Heart right ventricle (tissue), 16 donors: ENCODE results near the gene ITGA6. TPM values are rescaled to one million over a fixed set of nuclear protein-coding genes. Genes with fewer than 3 reads are reported as not detected.

Experiments used
- ATAC-seq, 8 donors: fragments of 200-7000 bp; cut with Tn5 transposase; one replicate each; pipeline ENCODE4 v1.9.1; 2020; ENCODE audit warnings: mild to moderate bottlenecking in 8 of 8, moderate library complexity in 8 of 8, moderate number of reproducible peaks in 1 of 8
- DNase-seq, 2 donors: peaks; one replicate each; pipeline ENCODE4 v3.0.0-alpha.2; 2020
- H3K27ac ChIP-seq, 10 donors: fragments of 200-600 bp; sonication (generic) in 2 of 10; one replicate each; pipeline versions ENCODE4 v1.5.0 to v1.8.0; 2020 to 2022; ENCODE audit warnings: mild to moderate bottlenecking in 3 of 10
- H3K27me3 ChIP-seq, 7 donors: fragments of 200-600 bp; one replicate each; pipeline ENCODE4 v1.8.0; 2021 to 2022; ENCODE audit warnings: mild to moderate bottlenecking in 2 of 7
- H3K36me3 ChIP-seq, 9 donors: fragments of 200-600 bp; sonication (generic) in 1 of 9; one replicate each; pipeline versions ENCODE4 v1.5.0 to v1.8.0; 2020 to 2022; ENCODE audit warnings: mild to moderate bottlenecking in 2 of 9
- H3K4me1 ChIP-seq, 9 donors: fragments of 200-600 bp; sonication (generic) in 1 of 9; one replicate each; pipeline versions ENCODE4 v1.5.0 to v1.8.0; 2020 to 2022; ENCODE audit warnings: mild to moderate bottlenecking in 4 of 9
- H3K4me3 ChIP-seq, 10 donors: fragments of 200-600 bp; sonication (generic) in 2 of 10; one replicate each; pipeline versions ENCODE4 v1.5.0 to v1.8.0; 2020 to 2022; ENCODE audit warnings: mild to moderate bottlenecking in 7 of 10, moderate library complexity in 2 of 10
- H3K9me3 ChIP-seq, 11 donors: fragments of 200-600 bp in 10 of 11; sonication (generic) in 2 of 11; one replicate each; pipeline versions ENCODE4 v1.5.0 to v1.8.0; 2013 to 2022; ENCODE audit warnings: mild to moderate bottlenecking in 2 of 11, control low read depth in 1 of 11, moderate library complexity in 1 of 11
- WGBS, 2 donors: extraction: QIAGEN DNeasy Blood & Tissue Kit; methylation state at CpG; one replicate each; pipeline ENCODE4 v1.1.7; 2013; ENCODE audit warnings: inconsistent platforms in 1 of 2; 5-methylcytosine and 5-hydroxymethylcytosine counted together
- intact Hi-C, 10 donors: fragments of 100-400 bp; cut with DNase I; formaldehyde crosslinking; loops; one replicate each; pipeline versions ENCODE4 v1.11.1 to v1.14.2; 2022
- polyA plus RNA-seq, 2 donors: library from polyadenylated mRNA; stranded (reverse); fragments of 200-250 nt; gene quantifications; one replicate each; pipeline ENCODE4 v1.2.3, GENCODE V29; 2013
- total RNA-seq, 10 donors: library from RNA; stranded (reverse); fragmentation: NEBNext Ultra II Directional in 3 of 10; extraction: Animal tissue kit (Norgen Biotek cat#: 25700) in 3 of 10; gene quantifications; one replicate each; pipeline versions ENCODE4 v1.2.1 to v1.2.4, GENCODE V29; 2021 to 2023
- TF ChIP-seq, protein P1 (sequence below), 9 donors: fragments of 200-600 bp; sonication (generic) in 2 of 9; IDR thresholded peaks; one replicate each; pipeline versions ENCODE4 v1.5.0 to v1.8.0; 2021 to 2022; ENCODE audit warnings: antibody characterized with exemption in 9 of 9, mild to moderate bottlenecking in 5 of 9, moderate library complexity in 1 of 9
- donor health status: Arrhythmogenic right ventricular cardiomyopathy.
- donor health status: ischemic (EF 13 %, LVEDD 7.1; RV severe dilation, severe dysfunction).
- donor health status: healthy with polysubstance abuse.
- donor health status: DM: no; HTN: yes; CAD: no.
- donor health status: DM: no; HTN: no; CAD: no.
- donor health status: ischemic (EF 25% LVEDD 6.9; RV normal size, moderate dysfunction).
- donor health status: ischemic (EF 25% LVEDD 5.7; RV mildly dilated, moderate dysfunction).
- donor health status: healthy.
- donor health status: DM: yes; HTN: yes; CAD: no.
- donor health status: Ischemic cardiomyopathy.
- donor health status: ischemic (EF 35%, LVEDD 5.7; RV mildly dilated, moderate dysfunction).
- donor health status: nonischemic (EF 11% LVEDD 7.7; RV severe dilation, severe dysfunction).
- donor health status: DM: yes; HTN: yes; CAD: no.
- donor health status: PGD.
- donor health status: ischemic (EF 29% LVEDD 5.4; RV normal size, mild dysfunction).
- donor health status: nonischemic (EF 23%, LVEDD 6.1; RV moderate dilation, normal function).

The ITGA6 gene
- total and polyA plus RNA-seq, 12 donors: 22.1 to 68.3 (median 45.1) TPM

GRCh38 chr2:172510088-172510487 lies 82.7 kb downstream of the ITGA6 start:
- WGBS, 2 donors: 85 to 89% methylated on average over 6 of the region's 6 CpGs
- Histone ChIP-seq H3K9me3 (peaks cover 0 to 43% (median 21%) of the 10 kb centered on the region in 11 donors), H3K27ac (no peak overlapping the region), H3K4me1 (no peaks in the 10 kb centered on the region), H3K27me3 (no peaks in the 10 kb centered on the region), H3K36me3 (peaks cover 0 to 35% (median 0%) of the 10 kb centered on the region in 9 donors), H3K4me3 (no peak overlapping the region)
- no peak for DNase-seq
- TF ChIP-seq, protein P1, sequence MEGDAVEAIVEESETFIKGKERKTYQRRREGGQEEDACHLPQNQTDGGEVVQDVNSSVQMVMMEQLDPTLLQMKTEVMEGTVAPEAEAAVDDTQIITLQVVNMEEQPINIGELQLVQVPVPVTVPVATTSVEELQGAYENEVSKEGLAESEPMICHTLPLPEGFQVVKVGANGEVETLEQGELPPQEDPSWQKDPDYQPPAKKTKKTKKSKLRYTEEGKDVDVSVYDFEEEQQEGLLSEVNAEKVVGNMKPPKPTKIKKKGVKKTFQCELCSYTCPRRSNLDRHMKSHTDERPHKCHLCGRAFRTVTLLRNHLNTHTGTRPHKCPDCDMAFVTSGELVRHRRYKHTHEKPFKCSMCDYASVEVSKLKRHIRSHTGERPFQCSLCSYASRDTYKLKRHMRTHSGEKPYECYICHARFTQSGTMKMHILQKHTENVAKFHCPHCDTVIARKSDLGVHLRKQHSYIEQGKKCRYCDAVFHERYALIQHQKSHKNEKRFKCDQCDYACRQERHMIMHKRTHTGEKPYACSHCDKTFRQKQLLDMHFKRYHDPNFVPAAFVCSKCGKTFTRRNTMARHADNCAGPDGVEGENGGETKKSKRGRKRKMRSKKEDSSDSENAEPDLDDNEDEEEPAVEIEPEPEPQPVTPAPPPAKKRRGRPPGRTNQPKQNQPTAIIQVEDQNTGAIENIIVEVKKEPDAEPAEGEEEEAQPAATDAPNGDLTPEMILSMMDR (IDR thresholded peaks at IDR 0.05): no peak
- intact Hi-C loops: no loop called here
- no peak for ATAC-seq

DNA sequence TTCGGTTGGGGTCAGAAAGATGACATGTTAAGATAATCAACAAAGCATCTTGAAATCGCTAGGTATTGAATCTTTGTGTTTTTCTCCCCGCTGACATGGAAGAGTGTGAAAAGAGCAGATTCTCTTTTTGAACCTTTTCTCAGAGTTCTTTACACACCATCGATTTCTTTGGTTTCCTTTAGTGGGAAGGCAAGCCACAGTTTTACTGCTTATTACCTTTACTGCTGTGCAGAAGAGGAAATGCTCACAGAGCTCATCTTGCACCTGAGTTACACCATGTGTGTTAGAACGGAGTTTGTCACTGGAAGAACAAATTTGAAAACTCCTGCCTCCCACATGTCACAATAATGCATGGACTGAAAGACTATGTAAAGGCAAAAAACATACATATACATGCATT lies 83.2 kb downstream of the ITGA6 start:
- DNase-seq (no peak), ATAC-seq (no peak)
- Histone ChIP-seq H3K9me3 (peaks cover 0 to 46% (median 21%) of the 10 kb centered on the region in 11 donors), H3K4me3 (no peak overlapping the region), H3K36me3 (peaks cover 0 to 31% (median 0%) of the 10 kb centered on the region in 9 donors), H3K27ac (no peak overlapping the region), H3K4me1 (no peaks in the 10 kb centered on the region), H3K27me3 (no peaks in the 10 kb centered on the region)
- WGBS, 2 donors: 92 to 96% methylated on average over 5 of the region's 5 CpGs
- intact Hi-C loops: no loop called here
- TF ChIP-seq, protein P1 (IDR thresholded peaks at IDR 0.05): no peak

DNA sequence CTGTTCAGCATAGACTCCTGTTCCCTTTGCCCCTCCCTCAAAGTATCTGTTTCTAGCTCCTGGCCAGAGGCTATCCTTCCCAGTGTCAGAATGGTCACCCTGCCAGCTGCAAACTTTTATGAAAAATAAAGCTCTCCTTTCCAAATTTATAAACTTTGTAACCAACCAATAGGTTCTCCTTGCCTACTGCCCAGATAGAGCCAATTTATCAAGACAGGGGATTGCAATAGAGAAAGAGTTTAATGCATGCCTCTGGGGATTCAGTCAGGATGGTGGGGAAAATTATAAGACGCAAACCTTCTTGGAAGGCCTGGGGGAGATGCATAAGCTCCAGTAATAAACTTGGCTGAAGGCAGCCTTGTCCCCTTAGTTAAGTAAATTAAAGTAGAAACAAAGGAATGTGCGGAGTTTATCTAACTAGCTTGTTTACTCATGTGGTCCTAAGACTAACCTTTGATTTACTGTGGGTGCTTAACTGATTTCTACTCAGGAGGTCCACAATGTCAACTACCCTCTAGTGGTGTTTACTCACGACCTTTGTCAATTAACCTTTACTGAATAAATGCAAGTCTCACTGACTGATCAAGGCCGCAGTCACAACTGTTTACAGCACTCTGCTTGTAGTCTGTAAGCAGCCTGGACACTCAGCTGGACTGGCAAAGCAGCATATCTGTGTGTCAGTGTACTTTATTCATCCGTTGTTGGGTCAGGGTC lies 85.6 kb downstream of the ITGA6 start:
- no peak for ATAC-seq
- intact Hi-C loops: no loop called here
- no peaks in the 10 kb centered on the region for H3K4me1 ChIP-seq
- H3K27ac ChIP-seq: no peak overlapping the region
- DNase-seq: no peak
- peaks cover 0 to 47% (median 21%) of the 10 kb centered on the region in 11 donors for H3K9me3 ChIP-seq
- 90 to 93% methylated on average over 5 of the region's 5 CpGs for WGBS, 2 donors
- TF ChIP-seq, protein P1 (IDR thresholded peaks at IDR 0.05): no peak
- H3K4me3 ChIP-seq: no peak overlapping the region
- H3K27me3 ChIP-seq: no peaks in the 10 kb centered on the region
- H3K36me3 ChIP-seq: peaks cover 0 to 18% (median 0%) of the 10 kb centered on the region in 9 donors

GRCh38 chr2:172513524-172513900 lies 86.1 kb downstream of the ITGA6 start:
- intact Hi-C loops: no loop called here
- peaks cover 0 to 47% (median 21%) of the 10 kb centered on the region in 11 donors for H3K9me3 ChIP-seq
- TF ChIP-seq, protein P1 (IDR thresholded peaks at IDR 0.05): no peak
- no peaks in the 10 kb centered on the region for H3K4me1 ChIP-seq
- ATAC-seq: no peak
- H3K27ac ChIP-seq: no peak overlapping the region
- 95% methylated on average over 6 of the region's 6 CpGs for WGBS, 2 donors
- no peak overlapping the region for H3K4me3 ChIP-seq
- peaks cover 0 to 13% (median 0%) of the 10 kb centered on the region in 9 donors for H3K36me3 ChIP-seq
- DNase-seq: no peak
- no peaks in the 10 kb centered on the region for H3K27me3 ChIP-seq
